Measurements from ENCODE around the gene NME7. TPM values are rescaled to one million over a fixed set of nuclear protein-coding genes. Genes with fewer than 3 reads are reported as not detected.

Gene NME7
- total RNA-seq, 1 donor from 2014 or later: 14.5 TPM

GRCh38 chr1:169138866-169139670, 228.5 kb downstream of the NME7 start:
- Mint-ChIP-seq H3K36me3 (ENCODE audit: low read depth) (no peaks in the 10 kb centered on the region), H3K9me3 (no peaks in the 10 kb centered on the region), H3K27ac (no peak overlapping the region), H3K4me1 (no peaks in the 10 kb centered on the region), H3K27me3 (no peaks in the 10 kb centered on the region), H3K4me3 (no peak overlapping the region)
- POLR2A ChIA-PET: no interaction called here
- CTCF ChIA-PET: no interaction called here
- DNase-seq (no peak), ATAC-seq (ENCODE audit: low read depth) (peak; percentile 72)
- TF ChIP-seq CTCF (IDR thresholded peaks at IDR 0.05): no peak
- intact Hi-C loops (cut with micrococcal nuclease): no loop called here

DNA sequence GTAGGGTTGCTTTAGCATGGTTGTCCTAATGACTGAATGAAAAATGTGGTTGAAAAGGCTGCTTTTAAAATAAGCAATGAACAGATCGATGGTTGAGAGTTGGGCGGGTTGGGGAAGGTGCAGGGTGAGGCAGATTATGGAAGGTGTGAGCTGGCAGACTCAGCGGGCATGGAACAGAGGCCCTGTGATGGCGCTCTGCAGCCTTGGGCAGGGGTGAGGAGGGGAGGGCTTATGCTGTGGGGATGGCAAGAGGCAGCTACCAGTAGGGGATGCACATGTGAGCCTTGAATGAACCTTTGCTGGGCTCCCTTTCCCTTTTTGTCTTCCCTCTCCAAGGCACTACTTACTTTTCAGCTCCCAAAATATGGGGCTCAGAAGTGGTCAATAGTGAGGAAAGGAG, 230.2 kb downstream of the NME7 start:
- no peaks in the 10 kb centered on the region for H3K4me1 Mint-ChIP-seq
- no peaks in the 10 kb centered on the region for H3K9me3 Mint-ChIP-seq
- peaks cover 2% of the 10 kb centered on the region for H3K36me3 Mint-ChIP-seq (ENCODE audit: low read depth)
- TF ChIP-seq CTCF (IDR thresholded peaks at IDR 0.05): no peak
- intact Hi-C loops (cut with micrococcal nuclease): no loop called here
- H3K4me3 Mint-ChIP-seq: no peak overlapping the region
- POLR2A ChIA-PET: no interaction called here
- CTCF ChIA-PET: no interaction called here
- no peak overlapping the region for H3K27ac Mint-ChIP-seq
- no peaks in the 10 kb centered on the region for H3K27me3 Mint-ChIP-seq
- no peak for DNase-seq
- no peak for ATAC-seq (ENCODE audit: low read depth)

GRCh38 chr1:169133801-169134502, 233.6 kb downstream of the NME7 start:
- no peak for TF ChIP-seq CTCF (IDR thresholded peaks at IDR 0.05)
- no peak overlapping the region for H3K4me3 Mint-ChIP-seq
- intact Hi-C loops (cut with micrococcal nuclease): no loop called here
- H3K36me3 Mint-ChIP-seq (ENCODE audit: low read depth): peaks cover 6% of the 10 kb centered on the region
- ChIA-PET CTCF (no interaction called here), POLR2A (no interaction called here)
- H3K27me3 Mint-ChIP-seq: no peaks in the 10 kb centered on the region
- H3K27ac Mint-ChIP-seq: no peak overlapping the region
- no peak for DNase-seq
- H3K4me1 Mint-ChIP-seq: no peaks in the 10 kb centered on the region
- no peak for ATAC-seq (ENCODE audit: low read depth)
- no peaks in the 10 kb centered on the region for H3K9me3 Mint-ChIP-seq

- no peak overlapping the region for H3K4me3 Mint-ChIP-seq
- ATAC-seq (ENCODE audit: low read depth) (no peak), DNase-seq (no peak)
- intact Hi-C loops (cut with micrococcal nuclease): no loop called here
- no peaks in the 10 kb centered on the region for H3K4me1 Mint-ChIP-seq
- H3K36me3 Mint-ChIP-seq (ENCODE audit: low read depth): peaks cover 6% of the 10 kb centered on the region
- H3K27ac Mint-ChIP-seq: no peak overlapping the region
- TF ChIP-seq CTCF (IDR thresholded peaks at IDR 0.05): no peak
- ChIA-PET CTCF (no interaction called here), POLR2A (no interaction called here)
- H3K27me3 Mint-ChIP-seq: no peaks in the 10 kb centered on the region
- no peaks in the 10 kb centered on the region for H3K9me3 Mint-ChIP-seq
These were observed 234.4 kb downstream of the NME7 start for GRCh38 chr1:169133228-169133576.

DNA sequence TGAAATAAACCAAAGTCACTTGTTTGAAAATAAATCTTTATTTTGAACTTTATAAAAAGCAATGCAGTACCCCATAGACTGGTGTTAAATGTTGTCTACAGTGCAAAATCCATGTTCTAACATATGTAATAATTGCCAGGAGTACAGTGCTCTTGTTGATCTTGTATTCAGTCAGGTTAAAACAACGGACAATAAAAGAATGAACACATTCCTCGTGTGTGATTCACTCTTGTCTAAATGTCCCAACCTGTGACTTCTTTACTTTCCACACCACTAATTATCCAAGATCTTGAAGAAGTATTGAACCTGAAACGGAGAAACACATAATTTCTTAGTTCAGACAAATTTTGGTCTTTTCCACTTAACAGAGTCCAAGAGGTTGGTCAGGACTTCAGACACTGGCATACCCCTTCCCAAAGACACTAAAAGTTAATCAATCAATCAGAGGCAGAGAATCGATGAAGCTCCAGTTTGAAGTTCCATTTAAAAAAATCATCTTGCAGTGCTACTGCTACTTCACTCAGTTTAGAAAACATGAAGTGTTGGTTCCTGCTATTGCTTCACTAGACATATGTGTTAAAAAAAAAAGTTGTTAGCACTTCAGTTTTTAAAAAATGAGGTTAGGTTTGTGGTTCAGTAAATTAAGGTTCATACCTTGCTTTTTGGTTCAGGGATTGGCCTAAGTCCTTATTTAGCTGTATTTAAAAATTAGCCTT, 234.9 kb downstream of the NME7 start:
- Mint-ChIP-seq H3K36me3 (ENCODE audit: low read depth) (peaks cover 6% of the 10 kb centered on the region), H3K9me3 (no peaks in the 10 kb centered on the region), H3K27ac (no peak overlapping the region), H3K27me3 (no peaks in the 10 kb centered on the region), H3K4me1 (no peaks in the 10 kb centered on the region), H3K4me3 (no peak overlapping the region)
- ATAC-seq (ENCODE audit: low read depth) (no peak), DNase-seq (no peak)
- intact Hi-C loops (cut with micrococcal nuclease): no loop called here
- TF ChIP-seq CTCF (IDR thresholded peaks at IDR 0.05): no peak
- CTCF ChIA-PET: no interaction called here
- POLR2A ChIA-PET: no interaction called here

All from activated B cell treated with CpG ODN at 0.5 μM for 24 hours (primary cell).